K562 (cell line): ENCODE results near the gene CLSTN2.

Source experiments
- TCF7L2 ChIP-seq: fragments of 150-350 bp; IDR thresholded peaks from 2 replicates; pipeline ENCODE4 v1.6.1; 2016; ENCODE audit warnings: low read depth, mild to moderate bottlenecking, low read length, moderate library complexity
- ZNF146 ChIP-seq: IDR thresholded peaks from one replicate; pipeline ENCODE4 v1.6.1; 2018; ENCODE audit warnings: missing compliant biosample characterization; ENCODE audit not compliant: unreplicated experiment
- TF ChIP-seq, protein P1 (sequence below): fragments of 450-650 bp; IDR thresholded peaks from 2 replicates; pipeline ENCODE4 v1.6.1; 2018; ENCODE audit not compliant: partially characterized antibody

DNA sequence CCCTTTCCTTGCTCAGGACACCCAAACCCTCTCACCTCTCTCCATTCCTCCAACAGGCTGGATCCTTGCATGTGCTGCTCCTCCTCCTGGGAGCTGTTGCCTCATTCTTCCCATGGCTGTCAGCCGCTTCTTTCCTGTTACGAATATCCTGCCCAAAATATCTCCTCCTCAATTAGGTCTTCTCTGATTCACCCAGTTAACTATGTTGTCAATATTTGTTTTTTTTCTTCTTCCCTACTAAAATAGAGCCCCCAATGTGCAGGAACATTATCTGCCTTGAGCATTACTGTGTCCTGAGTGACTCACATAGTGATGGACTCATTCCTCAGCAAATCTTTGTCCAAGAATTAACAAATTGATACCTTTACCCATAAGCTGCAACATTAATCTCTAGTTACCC lies 357.2 kb downstream of the CLSTN2 start:
- TF ChIP-seq ZNF146 (CRISPR knock-in tag) = no peak
- TF ChIP-seq, protein P1, sequence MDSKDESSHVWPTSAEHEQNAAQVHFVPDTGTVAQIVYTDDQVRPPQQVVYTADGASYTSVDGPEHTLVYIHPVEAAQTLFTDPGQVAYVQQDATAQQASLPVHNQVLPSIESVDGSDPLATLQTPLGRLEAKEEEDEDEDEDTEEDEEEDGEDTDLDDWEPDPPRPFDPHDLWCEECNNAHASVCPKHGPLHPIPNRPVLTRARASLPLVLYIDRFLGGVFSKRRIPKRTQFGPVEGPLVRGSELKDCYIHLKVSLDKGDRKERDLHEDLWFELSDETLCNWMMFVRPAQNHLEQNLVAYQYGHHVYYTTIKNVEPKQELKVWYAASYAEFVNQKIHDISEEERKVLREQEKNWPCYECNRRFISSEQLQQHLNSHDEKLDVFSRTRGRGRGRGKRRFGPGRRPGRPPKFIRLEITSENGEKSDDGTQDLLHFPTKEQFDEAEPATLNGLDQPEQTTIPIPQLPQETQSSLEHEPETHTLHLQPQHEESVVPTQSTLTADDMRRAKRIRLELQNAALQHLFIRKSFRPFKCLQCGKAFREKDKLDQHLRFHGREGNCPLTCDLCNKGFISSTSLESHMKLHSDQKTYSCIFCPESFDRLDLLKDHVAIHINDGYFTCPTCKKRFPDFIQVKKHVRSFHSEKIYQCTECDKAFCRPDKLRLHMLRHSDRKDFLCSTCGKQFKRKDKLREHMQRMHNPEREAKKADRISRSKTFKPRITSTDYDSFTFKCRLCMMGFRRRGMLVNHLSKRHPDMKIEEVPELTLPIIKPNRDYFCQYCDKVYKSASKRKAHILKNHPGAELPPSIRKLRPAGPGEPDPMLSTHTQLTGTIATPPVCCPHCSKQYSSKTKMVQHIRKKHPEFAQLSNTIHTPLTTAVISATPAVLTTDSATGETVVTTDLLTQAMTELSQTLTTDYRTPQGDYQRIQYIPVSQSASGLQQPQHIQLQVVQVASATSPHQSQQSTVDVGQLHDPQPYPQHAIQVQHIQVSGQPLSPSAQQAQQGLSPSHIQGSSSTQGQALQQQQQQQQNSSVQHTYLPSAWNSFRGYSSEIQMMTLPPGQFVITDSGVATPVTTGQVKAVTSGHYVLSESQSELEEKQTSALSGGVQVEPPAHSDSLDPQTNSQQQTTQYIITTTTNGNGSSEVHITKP = no peak
- TF ChIP-seq TCF7L2 = no peak
